GM18520 (cell line): Measurements from ENCODE around the gene DPP9.
"Not testable (repeated sequence)": the region's sequence is repeated elsewhere in the genome, so short reads cannot be mapped to it uniquely, and the experiment has no call there.

Source experiments
- ATAC-seq: cut with Tn5 transposase; IDR thresholded peaks from one replicate; pipeline ENCODE4 v1.9.1; 2021; ENCODE audit not compliant: unreplicated experiment

The DPP9 gene

GRCh38 chr19:4689403-4689802, 34.2 kb downstream of the DPP9 start:
- no peak for ATAC-seq

GRCh38 chr19:4688587-4688986, 35.1 kb downstream of the DPP9 start:
- no peak for ATAC-seq

GRCh38 chr19:4687396-4687795, 36.2 kb downstream of the DPP9 start:
- no peak for ATAC-seq

GRCh38 chr19:4686700-4687099, 36.9 kb downstream of the DPP9 start:
- ATAC-seq = no peak

- ATAC-seq = no peak
Measured at GRCh38 chr19:4684312-4685095, 39.1 kb downstream of the DPP9 start.

GRCh38 chr19:4682417-4683200, 41.0 kb downstream of the DPP9 start:
- ATAC-seq = no peak

- ATAC-seq = not testable (repeated sequence)
Measured at GRCh38 chr19:4680021-4680420, 43.6 kb downstream of the DPP9 start.

- ATAC-seq = no peak
Measured at GRCh38 chr19:4678881-4679790, 44.5 kb downstream of the DPP9 start.

GRCh38 chr19:4676955-4677731, 46.5 kb downstream of the DPP9 start:
- ATAC-seq = no peak

- ATAC-seq = no peak
Measured at GRCh38 chr19:4675346-4675745, 48.3 kb downstream of the DPP9 start.

GRCh38 chr19:4673726-4674125, 49.9 kb downstream of the DPP9 start:
- ATAC-seq = no peak

GRCh38 chr19:4673216-4673615, 50.4 kb downstream of the DPP9 start:
- ATAC-seq = no peak

- ATAC-seq = no peak
Measured at GRCh38 chr19:4671185-4671851, 52.3 kb downstream of the DPP9 start.

GRCh38 chr19:4669723-4670480, 53.7 kb downstream of the DPP9 start, which contains the start of gene MYDGF:
Gene MYDGF (minus strand): TSS chr19:4670342. CDS start chr19:4670334, 8 bp downstream.
- peak; percentile 64 for ATAC-seq

- ATAC-seq = no peak
Measured at GRCh38 chr19:4664642-4665041, 59.0 kb downstream of the DPP9 start.

GRCh38 chr19:4662812-4663211, 60.8 kb downstream of the DPP9 start:
- no peak for ATAC-seq

- no peak for ATAC-seq
Measured at GRCh38 chr19:4662020-4662695, 61.5 kb downstream of the DPP9 start.

- no peak for ATAC-seq
Measured at GRCh38 chr19:4660993-4661392, 62.6 kb downstream of the DPP9 start.
